ENCODE measurements around the gene DCPS.
A peak's percentile ranks its signal among the peaks of the same experiment; 100 is the strongest.
"Not testable (repeated sequence)": the region's sequence is repeated elsewhere in the genome, so short reads cannot be mapped to it uniquely, and the experiment has no call there.

Gene DCPS

GRCh38 chr11:126290887-126291286, 13.0 kb upstream of the DCPS start:
- no peak for DNase-seq

- DNase-seq: no peak
Observed at GRCh38 chr11:126293726-126294125, 10.1 kb upstream of the DCPS start.

GRCh38 chr11:126297004-126297403, 6.9 kb upstream of the DCPS start:
- no peak for DNase-seq

GRCh38 chr11:126304457-126305075, 706 bp downstream of the DCPS start:
- no peak for DNase-seq

- no peak for DNase-seq
Observed at GRCh38 chr11:126305699-126306098, 1.8 kb downstream of the DCPS start.

GRCh38 chr11:126307706-126308105, 3.8 kb downstream of the DCPS start:
- peak; percentile 16 for DNase-seq

- peak; percentile 44 for DNase-seq
Observed at GRCh38 chr11:126308271-126308671, 4.4 kb downstream of the DCPS start.

- not testable (repeated sequence) for DNase-seq
Observed at GRCh38 chr11:126308771-126309170, 4.9 kb downstream of the DCPS start.

GRCh38 chr11:126310200-126310991, 6.5 kb downstream of the DCPS start:
- peak; percentile 87 for DNase-seq

- DNase-seq: no peak
Observed at GRCh38 chr11:126310992-126311310, 7.1 kb downstream of the DCPS start.

GRCh38 chr11:126311401-126312291, 7.8 kb downstream of the DCPS start:
- DNase-seq: no peak

- DNase-seq: no peak
Observed at GRCh38 chr11:126312961-126313360, 9.1 kb downstream of the DCPS start.

- DNase-seq: no peak
Observed at GRCh38 chr11:126313826-126314225, 10.0 kb downstream of the DCPS start.

GRCh38 chr11:126317432-126317755, 13.5 kb downstream of the DCPS start:
- DNase-seq: no peak

GRCh38 chr11:126317756-126318573, 14.1 kb downstream of the DCPS start:
- peak; percentile 43 for DNase-seq

GRCh38 chr11:126318574-126319373, 14.9 kb downstream of the DCPS start:
- DNase-seq: peak; percentile 11

GRCh38 chr11:126319374-126319740, 15.5 kb downstream of the DCPS start:
- DNase-seq: no peak

- no peak for DNase-seq
Observed at GRCh38 chr11:126322996-126323395, 19.1 kb downstream of the DCPS start.

GRCh38 chr11:126327281-126328000, 23.6 kb downstream of the DCPS start:
- DNase-seq: no peak

- no peak for DNase-seq
Observed at GRCh38 chr11:126328001-126328390, 24.1 kb downstream of the DCPS start.

- DNase-seq: no peak
Observed at GRCh38 chr11:126328444-126328843, 24.6 kb downstream of the DCPS start.
